Measurements from ENCODE around the gene SLC12A5.
"Not testable (repeated sequence)": the region's sequence is repeated elsewhere in the genome, so short reads cannot be mapped to it uniquely, and the experiment has no call there.

SLC12A5 gene

DNA sequence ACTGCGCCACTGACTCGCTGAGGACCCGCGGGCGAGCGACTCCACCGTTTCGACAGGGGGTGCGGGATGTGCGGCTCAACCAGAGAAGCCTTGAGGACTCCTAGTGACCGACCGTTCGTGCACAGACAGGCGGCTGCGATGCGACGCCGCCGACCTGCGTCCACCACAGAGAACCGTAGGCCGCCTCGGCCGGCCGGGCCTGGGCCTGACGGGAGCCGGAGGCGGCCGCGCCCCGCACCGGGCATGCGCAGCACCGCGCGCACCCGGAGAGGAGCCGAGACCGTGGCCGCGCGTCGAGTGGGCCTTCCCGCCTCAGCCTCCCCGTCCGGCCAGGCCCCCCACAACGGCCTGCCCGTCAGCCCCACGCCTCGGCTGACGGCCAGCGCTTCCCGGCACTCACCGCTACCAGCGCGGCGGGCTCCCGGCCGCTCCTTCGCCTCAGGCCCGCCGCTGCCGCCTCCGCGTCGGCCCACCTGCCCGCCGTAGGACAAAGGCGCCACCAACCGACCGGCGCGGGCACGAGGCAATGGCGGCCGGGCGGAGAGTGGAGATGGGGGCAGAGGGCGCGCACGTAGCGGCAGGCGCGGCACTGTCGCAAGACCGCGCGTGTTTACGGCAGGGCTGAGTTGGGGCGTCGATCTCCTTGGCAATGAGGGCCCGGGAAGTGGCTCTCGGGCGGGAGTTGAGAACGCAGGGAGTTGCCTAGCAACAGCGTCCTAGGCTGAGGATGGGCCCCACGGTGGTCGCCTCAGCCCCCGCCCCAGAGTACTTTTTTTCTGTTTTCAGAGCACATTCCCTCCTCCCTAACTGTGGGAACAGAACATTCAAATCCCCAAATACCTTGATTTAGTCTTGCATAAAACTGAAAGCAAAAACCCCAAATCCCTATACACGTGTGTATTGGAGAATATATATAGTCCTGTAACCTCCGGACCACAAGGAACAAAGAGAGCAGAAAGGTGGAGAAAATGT is 60.7 kb downstream of the SLC12A5 start, which contains the start of gene NCOA5 (continued):
- no peak for TF ChIP-seq HOXD13 (CRISPR knock-in tag; IDR thresholded peaks at IDR 0.05; ENCODE audit: borderline replicate concordance)
- no peak for TF ChIP-seq ZNF624 (tag by site-specific recombination; IDR thresholded peaks at IDR 0.05)
- TF ChIP-seq, protein P1, sequence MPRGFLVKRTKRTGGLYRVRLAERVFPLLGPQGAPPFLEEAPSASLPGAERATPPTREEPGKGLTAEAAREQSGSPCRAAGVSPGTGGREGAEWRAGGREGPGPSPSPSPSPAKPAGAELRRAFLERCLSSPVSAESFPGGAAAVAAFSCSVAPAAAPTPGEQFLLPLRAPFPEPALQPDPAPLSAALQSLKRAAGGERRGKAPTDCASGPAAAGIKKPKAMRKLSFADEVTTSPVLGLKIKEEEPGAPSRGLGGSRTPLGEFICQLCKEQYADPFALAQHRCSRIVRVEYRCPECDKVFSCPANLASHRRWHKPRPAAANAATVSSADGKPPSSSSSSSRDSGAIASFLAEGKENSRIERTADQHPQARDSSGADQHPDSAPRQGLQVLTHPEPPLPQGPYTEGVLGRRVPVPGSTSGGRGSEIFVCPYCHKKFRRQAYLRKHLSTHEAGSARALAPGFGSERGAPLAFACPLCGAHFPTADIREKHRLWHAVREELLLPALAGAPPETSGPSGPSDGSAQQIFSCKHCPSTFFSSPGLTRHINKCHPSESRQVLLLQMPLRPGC (tag by site-specific recombination; IDR thresholded peaks at IDR 0.05), result no peak
- peak; percentile 83 for TF ChIP-seq ZBTB20 (tag by site-specific recombination; IDR thresholded peaks at IDR 0.05)
- TF ChIP-seq ZNF132 (tag by site-specific recombination; IDR thresholded peaks at IDR 0.05; ENCODE audit: borderline replicate concordance), result no peak
- TF ChIP-seq, protein P2, sequence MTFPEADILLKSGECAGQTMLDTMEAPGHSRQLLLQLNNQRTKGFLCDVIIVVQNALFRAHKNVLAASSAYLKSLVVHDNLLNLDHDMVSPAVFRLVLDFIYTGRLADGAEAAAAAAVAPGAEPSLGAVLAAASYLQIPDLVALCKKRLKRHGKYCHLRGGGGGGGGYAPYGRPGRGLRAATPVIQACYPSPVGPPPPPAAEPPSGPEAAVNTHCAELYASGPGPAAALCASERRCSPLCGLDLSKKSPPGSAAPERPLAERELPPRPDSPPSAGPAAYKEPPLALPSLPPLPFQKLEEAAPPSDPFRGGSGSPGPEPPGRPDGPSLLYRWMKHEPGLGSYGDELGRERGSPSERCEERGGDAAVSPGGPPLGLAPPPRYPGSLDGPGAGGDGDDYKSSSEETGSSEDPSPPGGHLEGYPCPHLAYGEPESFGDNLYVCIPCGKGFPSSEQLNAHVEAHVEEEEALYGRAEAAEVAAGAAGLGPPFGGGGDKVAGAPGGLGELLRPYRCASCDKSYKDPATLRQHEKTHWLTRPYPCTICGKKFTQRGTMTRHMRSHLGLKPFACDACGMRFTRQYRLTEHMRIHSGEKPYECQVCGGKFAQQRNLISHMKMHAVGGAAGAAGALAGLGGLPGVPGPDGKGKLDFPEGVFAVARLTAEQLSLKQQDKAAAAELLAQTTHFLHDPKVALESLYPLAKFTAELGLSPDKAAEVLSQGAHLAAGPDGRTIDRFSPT (tag by site-specific recombination; IDR thresholded peaks at IDR 0.05), result peak; percentile 79
- TF ChIP-seq ZNF133 (tag by site-specific recombination; IDR thresholded peaks at IDR 0.05), result no peak
- TF ChIP-seq FEZF1 (tag by site-specific recombination; IDR thresholded peaks at IDR 0.05), result no peak
- peak; percentile 42; the same call in 1 of the 2 replicates for TF ChIP-seq ZNF10 (tag by site-specific recombination; IDR thresholded peaks at IDR 0.05)
- TF ChIP-seq, protein P3, sequence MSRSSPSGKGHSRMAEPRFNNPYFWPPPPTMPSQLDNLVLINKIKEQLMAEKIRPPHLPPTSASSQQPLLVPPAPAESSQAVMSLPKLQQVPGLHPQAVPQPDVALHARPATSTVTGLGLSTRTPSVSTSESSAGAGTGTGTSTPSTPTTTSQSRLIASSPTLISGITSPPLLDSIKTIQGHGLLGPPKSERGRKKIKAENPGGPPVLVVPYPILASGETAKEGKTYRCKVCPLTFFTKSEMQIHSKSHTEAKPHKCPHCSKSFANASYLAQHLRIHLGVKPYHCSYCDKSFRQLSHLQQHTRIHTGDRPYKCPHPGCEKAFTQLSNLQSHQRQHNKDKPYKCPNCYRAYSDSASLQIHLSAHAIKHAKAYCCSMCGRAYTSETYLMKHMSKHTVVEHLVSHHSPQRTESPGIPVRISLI (tag by site-specific recombination; IDR thresholded peaks at IDR 0.05), result no peak
- no peak for TF ChIP-seq ZNF560 (tag by site-specific recombination; IDR thresholded peaks at IDR 0.05; ENCODE audit: borderline replicate concordance)
- TF ChIP-seq ZNF621 (tag by site-specific recombination; IDR thresholded peaks at IDR 0.05), result no peak
- TF ChIP-seq, protein P4, sequence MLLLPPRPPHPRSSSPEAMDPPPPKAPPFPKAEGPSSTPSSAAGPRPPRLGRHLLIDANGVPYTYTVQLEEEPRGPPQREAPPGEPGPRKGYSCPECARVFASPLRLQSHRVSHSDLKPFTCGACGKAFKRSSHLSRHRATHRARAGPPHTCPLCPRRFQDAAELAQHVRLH (tag by site-specific recombination; IDR thresholded peaks at IDR 0.05), result no peak
- TF ChIP-seq, protein P5, sequence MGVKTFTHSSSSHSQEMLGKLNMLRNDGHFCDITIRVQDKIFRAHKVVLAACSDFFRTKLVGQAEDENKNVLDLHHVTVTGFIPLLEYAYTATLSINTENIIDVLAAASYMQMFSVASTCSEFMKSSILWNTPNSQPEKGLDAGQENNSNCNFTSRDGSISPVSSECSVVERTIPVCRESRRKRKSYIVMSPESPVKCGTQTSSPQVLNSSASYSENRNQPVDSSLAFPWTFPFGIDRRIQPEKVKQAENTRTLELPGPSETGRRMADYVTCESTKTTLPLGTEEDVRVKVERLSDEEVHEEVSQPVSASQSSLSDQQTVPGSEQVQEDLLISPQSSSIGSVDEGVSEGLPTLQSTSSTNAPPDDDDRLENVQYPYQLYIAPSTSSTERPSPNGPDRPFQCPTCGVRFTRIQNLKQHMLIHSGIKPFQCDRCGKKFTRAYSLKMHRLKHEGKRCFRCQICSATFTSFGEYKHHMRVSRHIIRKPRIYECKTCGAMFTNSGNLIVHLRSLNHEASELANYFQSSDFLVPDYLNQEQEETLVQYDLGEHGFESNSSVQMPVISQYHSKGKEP (tag by site-specific recombination; IDR thresholded peaks at IDR 0.05), result no peak
- TF ChIP-seq ZNF514 (tag by site-specific recombination; IDR thresholded peaks at IDR 0.05), result no peak

DNA sequence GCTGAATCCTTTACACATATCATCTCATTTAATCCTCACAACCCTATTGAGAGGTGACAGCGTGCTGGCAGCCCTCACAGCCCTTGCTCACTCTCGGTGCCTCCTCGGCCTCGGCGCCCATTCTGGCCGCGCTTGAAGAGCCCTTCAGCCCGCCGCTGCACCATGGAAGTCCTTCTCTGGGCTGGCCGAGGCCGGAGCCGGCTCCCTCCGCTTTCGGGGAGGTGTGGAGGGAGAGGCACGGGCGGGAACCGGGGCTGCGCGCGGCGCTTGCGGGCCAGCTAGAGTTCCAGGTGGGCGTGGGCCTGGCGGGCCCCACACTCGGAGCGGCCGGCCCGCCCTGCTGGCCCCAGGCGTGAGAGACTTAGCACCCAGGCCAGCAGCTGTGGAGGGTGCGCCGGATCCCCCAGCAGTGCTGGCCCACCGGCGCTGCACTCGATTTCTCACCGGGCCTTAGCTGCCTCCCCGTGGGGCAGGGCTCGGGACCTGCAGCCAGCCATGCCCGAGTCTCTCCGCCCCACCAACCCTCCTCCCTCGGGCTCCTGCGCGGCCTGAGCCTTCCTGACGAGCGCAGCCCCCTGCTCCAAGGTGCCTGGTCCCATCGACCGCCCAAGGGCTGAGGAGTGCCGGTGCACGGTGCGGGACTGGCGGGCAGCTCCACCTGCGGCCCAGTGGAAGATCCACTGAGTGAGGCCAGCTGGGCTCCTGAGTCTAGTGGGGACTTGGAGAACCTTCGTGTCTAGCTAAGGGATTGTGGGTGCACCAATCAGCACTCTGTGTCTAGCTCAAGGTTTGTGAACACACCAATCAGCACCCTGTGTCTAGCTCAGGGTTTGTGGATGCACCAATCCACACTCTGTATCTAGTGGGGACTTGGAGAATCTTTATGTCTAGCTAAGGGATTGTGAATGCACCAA is 62.9 kb downstream of the SLC12A5 start:
- CTCF ChIA-PET, result interaction anchor here (0.7 kb wide), 2 partner anchors 13 to 117 kb away, joined by 4 to 6 read pairs; no protein-coding TSS in a partner anchor
- POLR2A ChIA-PET; H3K9me3 ChIP-seq (ENCODE audit: control insufficient read depth, insufficient read depth, low read depth, low read length); H3K4me1 ChIP-seq (ENCODE audit: control insufficient read depth, insufficient read depth, low read length); H3K27ac ChIP-seq (ENCODE audit: extremely low read depth, low read depth, low read length); H3K4me3 ChIP-seq (ENCODE audit: low read depth, low read length); H3K36me3 ChIP-seq (ENCODE audit: control insufficient read depth in 2 of 2, insufficient read depth in 1 of 2, low read length in 2 of 2): not testable (repeated sequence)
- TF ChIP-seq ZNF664 (tag by site-specific recombination; IDR thresholded peaks at IDR 0.05), result 0 out of 2 replicates have a peak, but pooled peaks have one; percentile 40
